Glomerular visceral epithelial cell (primary cell): ENCODE results near the gene FGF4.

Source experiments
- DNase-seq: peaks from one replicate; pipeline ENCODE4 v3.0.0-alpha.2; 2016; ENCODE audit errors: extremely low spot score

The FGF4 gene

DNA sequence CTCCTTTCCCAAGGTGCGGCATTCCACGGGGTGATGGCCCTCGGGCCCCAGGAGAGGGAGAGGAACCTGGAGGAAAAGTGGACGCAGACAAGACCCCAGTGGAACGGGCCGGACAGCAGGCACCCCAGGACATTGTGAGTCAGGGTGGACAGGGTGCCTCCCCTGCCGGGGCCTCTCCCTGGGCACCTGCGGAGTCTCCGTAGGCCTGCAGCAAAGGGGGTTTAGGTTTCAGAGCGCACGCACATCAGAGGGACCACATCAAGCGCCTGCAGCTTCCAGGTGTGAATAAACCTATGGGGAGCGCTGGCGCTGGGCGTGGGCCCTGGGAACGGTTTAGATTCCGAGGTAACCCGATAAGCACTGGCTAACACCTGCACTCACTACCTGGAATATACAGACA is 48.7 kb downstream of the FGF4 start:
- no peak for DNase-seq

DNA sequence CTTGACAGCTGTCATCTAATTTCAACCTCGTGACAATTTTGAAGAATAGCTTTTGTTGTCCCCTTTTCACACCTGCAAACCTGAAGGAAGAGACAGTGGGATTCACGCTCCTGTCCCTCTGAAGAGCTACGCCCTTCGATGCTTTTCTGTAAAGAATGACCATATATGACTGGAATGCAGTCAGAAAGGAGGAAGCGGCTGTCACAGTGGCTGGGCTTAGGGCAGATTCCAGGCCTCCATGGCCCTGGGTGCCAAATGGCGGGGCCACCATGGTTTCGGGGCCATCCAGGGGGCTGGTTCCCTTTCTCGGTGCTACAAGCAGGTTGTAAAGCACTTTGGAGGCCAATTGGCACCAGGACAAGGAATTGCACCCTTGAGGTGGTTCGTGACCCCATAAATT is 49.1 kb downstream of the FGF4 start:
- DNase-seq: no peak

DNA sequence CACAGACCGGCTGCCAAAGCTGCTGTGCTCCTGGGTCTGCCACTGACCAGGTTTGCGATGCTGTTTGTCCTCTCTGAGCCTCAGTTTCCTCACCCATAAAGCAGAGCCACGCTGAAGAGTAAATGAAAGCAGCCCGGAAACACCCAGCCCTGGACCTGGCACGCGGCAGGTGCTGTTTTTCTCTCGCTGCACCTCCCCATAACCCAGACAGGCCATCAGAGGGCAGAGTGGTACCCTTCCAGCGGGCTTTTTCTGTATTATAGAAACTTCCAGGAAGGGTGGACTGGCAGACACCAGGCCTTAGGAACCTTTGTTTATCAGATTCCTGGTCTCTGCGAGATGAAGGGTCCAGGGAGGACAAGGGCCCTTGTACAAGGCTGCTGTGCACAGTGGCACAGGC is 53.4 kb downstream of the FGF4 start:
- no peak for DNase-seq

DNA sequence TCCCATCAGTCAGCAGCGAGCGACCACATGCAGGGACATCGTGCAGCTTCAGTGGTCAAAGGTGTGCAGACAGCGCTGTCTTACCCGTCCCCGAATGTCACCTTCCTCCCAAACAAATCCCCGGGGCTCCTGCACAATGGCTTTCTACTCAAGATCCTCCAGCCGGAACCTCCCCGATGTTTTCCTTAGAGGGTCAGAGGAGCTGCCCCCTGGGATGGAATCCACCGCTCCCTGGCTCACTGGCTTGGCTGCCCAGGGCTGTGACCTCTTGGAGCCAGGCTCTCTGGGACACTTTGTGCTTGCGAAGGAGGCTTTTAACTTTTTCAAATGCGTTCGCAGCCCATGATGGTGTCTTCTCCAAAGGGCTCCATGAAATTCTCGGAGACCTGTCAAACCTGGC is 54.0 kb downstream of the FGF4 start:
- DNase-seq: no peak
